LNCaP clone FGC (cell line): ENCODE results near the gene AOPEP.

Experiments used
- DNase-seq: peaks from one replicate; pipeline ENCODE4 v3.0.0-alpha.2; 2011; ENCODE audit warnings: low read depth
- H3K4me3 ChIP-seq: 2 replicates; pipeline ENCODE4 v1.5.1; 2011; ENCODE audit warnings: mild to moderate bottlenecking, low read depth, low read length, control low read depth
- TF ChIP-seq, protein P1 (sequence below): IDR thresholded peaks from 2 replicates; pipeline ENCODE4 v1.5.1; 2012; ENCODE audit warnings: mild to moderate bottlenecking; ENCODE audit not compliant: control insufficient read depth, insufficient read depth; ENCODE audit errors: extremely low read depth

The AOPEP gene

DNA sequence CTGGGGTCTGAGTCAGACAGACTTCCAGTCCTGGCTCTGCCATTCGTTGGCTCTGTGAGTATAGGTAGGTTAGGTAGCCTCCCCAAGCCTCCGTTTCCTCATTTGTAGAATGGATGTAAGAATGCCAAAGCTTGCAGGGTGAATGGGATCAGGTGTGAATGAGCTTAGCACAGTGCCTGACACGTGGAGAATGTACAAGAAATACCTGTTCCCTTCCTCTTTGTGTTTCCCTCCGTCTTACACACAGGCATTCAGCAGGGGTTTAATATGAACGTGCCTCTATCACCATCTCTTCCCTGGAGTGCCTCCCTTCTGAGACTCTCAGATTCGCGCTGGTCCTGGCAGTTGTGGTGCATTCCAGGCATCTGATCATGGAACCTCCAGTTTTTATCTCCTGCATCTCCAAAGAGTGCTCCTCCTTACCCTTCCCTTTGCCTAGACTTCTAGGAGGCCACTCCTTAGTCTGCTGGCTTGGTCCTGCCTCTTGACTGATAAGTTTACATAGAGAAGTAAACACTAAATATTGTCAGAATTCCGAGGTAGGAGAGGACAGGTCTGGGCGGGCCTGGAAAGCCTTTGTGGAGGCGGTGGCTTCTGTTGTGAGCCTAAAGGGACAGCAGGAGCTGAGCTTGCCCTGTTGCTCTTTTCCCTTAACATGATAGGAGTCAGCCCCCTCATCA lies 199.4 kb downstream of the AOPEP start:
- H3K4me3 ChIP-seq = no peak overlapping the region
- DNase-seq = no peak
- TF ChIP-seq, protein P1, sequence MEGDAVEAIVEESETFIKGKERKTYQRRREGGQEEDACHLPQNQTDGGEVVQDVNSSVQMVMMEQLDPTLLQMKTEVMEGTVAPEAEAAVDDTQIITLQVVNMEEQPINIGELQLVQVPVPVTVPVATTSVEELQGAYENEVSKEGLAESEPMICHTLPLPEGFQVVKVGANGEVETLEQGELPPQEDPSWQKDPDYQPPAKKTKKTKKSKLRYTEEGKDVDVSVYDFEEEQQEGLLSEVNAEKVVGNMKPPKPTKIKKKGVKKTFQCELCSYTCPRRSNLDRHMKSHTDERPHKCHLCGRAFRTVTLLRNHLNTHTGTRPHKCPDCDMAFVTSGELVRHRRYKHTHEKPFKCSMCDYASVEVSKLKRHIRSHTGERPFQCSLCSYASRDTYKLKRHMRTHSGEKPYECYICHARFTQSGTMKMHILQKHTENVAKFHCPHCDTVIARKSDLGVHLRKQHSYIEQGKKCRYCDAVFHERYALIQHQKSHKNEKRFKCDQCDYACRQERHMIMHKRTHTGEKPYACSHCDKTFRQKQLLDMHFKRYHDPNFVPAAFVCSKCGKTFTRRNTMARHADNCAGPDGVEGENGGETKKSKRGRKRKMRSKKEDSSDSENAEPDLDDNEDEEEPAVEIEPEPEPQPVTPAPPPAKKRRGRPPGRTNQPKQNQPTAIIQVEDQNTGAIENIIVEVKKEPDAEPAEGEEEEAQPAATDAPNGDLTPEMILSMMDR = no peak

DNA sequence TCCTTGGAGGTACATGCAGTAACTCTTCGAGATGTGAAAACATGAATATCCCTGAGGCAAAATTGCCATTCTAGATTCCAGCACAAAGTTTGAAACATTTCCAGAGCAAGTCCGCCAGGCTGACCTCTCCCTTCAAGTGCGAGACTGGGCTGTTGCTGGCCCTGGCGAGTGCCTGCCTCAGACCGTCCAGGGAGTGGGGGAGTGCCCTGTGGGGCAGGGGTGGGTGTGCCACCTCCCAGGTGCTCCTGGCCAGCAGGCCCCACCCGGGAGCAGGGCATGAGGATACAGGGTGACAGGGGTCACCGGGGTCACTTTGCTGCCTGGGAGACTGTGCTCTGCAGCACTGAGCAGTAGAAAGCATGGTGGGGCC lies 199.9 kb downstream of the AOPEP start:
- TF ChIP-seq, protein P1 = no peak
- DNase-seq = no peak
- H3K4me3 ChIP-seq = no peak overlapping the region

DNA sequence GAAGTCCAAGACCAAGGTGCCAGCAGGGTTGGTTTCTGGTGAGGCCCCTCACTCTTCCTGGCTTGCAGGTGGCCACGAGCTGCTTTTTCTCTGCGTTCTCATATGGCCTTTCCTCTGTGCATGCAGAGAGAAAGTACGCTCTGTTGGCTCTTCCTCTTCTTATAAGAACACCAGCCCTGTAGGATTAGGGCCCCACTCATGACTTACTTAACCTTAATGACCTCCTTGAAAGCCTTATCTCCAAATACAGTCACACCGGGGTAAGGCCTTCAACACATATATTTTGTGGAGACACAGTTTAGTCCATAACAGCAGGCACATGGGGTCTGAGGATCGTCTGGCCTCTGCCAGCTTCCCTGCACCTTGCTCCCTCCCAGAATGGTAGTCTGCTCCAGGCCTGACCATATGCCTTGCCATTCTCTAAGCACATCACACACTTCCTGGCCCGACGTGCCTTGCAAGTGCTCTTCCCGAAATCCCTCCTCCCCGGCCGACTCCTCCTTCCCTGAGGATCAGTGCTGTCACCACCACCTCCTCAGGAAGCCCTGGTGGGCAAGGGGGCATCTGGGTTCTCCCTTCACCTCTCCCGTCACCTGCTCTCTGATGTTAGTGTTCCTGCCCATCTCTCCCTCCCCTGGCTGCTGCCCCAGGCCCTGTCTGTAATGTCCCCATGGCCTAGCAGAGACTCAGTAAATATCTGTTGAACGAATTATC lies 200.7 kb downstream of the AOPEP start:
- DNase-seq = no peak
- TF ChIP-seq, protein P1 = no peak
- no peak overlapping the region for H3K4me3 ChIP-seq

DNA sequence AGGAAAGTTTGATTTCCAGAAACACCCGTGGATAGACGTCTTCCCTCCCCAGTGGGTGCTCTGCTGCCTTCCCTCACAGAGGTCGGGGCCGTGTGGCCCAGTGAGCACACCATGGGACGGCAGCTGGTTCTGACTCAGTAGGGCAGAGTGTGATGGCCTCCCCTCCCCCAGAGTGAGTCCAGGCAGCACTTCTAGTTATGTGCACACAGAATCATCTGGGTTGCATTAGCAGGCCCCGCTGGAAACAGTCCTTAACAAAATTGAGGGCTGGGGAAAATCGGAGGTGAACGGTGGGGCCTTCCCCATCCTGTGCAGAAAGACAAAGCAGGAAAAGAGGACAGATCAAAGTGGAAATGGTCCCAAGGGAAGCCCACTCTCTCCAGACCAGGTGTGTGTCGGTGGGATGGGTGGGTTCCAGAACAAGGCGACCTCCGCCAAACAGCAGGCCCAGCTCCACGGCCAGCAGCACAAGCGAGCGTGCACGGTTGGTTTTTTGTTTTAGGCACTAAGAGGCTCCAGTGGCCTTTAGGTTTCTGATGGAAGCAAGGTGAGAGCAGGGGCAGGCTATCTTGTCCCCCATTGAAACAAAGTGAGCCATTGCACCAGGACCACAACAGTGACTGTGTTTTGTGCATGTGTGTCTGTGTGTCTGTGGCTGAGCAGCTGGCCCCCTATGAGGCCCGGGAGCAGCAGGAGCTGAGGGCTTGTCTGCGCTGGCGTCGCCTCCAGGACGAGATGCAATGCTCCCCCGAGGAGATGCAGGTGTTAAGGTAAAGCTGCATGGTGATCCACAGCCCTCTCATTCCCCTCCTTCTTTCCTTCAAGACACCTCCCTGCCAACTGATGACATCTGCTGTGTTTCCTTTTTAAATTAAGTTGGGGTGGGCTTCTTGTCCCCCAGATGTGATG lies 201.5 kb downstream of the AOPEP start:
- no peak for DNase-seq
- H3K4me3 ChIP-seq = no peak overlapping the region
- TF ChIP-seq, protein P1 = no peak

DNA sequence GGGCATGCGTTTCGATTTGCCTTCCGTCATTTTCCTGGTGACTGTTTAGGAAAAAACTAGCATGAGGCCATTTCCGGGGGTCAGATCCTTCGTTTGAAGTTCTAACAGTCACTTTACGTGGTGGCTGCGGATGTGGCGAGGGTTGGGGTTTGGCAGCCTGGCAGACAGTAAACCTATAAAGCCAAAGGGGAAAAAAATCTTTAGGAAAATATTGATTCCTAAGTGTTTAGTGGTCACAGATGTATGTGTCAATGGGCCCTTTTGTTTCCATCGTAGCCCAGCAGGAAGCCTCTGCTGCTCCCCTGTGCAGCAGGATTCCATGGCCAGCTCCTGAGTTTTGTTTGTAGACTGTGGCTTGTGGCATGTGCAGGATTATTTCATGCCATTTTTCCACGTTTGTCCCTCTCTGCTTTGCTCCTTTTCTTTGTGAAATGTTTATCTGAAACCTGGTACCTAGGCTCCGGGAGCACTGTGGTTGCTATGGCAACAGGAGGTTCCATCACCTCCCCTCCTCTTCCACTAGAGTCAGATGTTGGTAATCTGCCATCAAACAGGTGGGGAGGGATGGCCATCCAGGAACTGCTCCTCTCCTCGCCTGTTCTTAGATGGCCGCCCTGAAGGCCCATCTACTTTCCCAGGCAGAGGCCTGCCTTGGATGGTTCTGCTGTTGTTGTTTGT lies 202.3 kb downstream of the AOPEP start:
- no peak overlapping the region for H3K4me3 ChIP-seq
- DNase-seq = no peak
- TF ChIP-seq, protein P1 = no peak

DNA sequence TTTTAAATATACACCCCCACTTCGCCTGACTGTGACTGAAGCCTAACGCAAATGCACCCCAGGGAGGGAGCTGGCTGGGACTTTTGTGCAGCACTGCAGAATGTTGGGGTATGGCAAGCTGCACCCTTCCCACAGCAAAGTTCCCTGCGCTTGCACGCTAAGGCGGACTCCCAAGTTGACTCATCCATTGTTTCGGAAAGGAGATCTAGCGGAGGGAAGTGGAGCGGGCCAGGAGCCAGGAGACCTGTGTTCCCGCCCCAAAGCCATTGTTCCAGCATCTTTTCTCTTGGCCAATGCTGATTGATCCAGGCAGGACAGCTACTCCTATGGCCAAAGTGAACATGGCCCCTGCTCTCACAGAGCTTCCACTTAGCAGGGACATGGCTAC lies 202.9 kb downstream of the AOPEP start:
- TF ChIP-seq, protein P1 = no peak
- no peak for DNase-seq

More for the DNA sequence above, 202.9 kb downstream of the AOPEP start:
- no peak overlapping the region for H3K4me3 ChIP-seq
